ENCODE results near the gene TMEM121.
A peak's percentile ranks its signal among the peaks of the same experiment; 100 is the strongest.

The TMEM121 gene

DNA sequence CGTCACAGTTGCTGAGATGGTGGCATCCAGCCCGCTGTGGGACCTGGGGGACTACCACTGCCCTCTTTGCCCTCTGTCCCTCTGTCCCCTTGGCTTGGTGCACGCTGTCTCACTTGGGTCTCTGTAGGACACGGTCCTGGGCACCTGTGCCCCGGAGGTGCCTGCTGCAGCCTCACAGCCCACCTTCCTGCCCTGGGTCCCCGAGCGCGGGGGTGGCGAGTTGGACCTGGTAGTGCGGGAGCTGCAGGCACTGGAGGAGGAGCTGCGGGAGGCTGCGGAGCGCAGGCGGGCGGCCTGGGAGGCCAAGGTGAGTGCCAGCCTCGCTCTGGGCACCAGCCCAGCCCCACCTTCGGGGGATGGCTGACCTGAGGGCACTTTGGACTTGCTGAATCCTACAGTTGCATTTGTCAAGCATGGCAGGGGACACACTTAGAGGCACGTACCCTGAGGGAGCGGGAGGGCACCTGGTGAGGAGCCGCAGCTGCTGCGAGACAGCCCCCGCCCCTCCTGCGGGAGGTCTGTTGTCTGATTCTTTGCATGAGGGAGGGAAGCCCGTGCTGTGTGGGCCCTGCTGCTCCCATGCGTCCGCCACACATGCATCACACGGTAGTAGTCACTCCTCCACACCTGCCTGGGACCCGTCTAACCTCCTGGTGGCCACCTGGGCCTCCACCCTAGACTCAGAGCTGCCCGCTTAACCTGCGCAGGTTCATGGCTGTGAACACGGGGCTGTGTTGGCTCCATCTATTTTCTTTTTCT lies 28.5 kb upstream of the TMEM121 start:
- ATAC-seq (replicated peaks) (no peak), DNase-seq (no peak)
- H3K9me3 Mint-ChIP-seq, result no peaks in the 10 kb centered on the region
- H3K4me1 Mint-ChIP-seq (ENCODE audit: low read depth in 2 of 2), result peaks cover 0 to 9% of the 10 kb centered on the region in 2 donors
- H3K36me3 Mint-ChIP-seq (ENCODE audit: insufficient read depth), result peaks cover 95% of the 10 kb centered on the region
- peaks cover 0 to 5% of the 10 kb centered on the region in 2 donors for H3K27me3 Mint-ChIP-seq
- H3K4me3 Mint-ChIP-seq, result peak overlapping the region in 1 of 2 donors; percentile 33
- peak overlapping the region; percentile 60 to 92 for H3K27ac Mint-ChIP-seq

GRCh38 chr14:105498430-105499255 lies 27.7 kb upstream of the TMEM121 start:
- peaks cover 0 to 11% of the 10 kb centered on the region in 2 donors for H3K27me3 Mint-ChIP-seq
- H3K9me3 Mint-ChIP-seq, result no peaks in the 10 kb centered on the region
- H3K4me3 Mint-ChIP-seq, result peak overlapping the region in 1 of 2 donors; percentile 12
- DNase-seq (no peak), ATAC-seq (replicated peaks) (no peak)
- H3K4me1 Mint-ChIP-seq (ENCODE audit: low read depth in 2 of 2), result peaks cover 0 to 5% of the 10 kb centered on the region in 2 donors
- peaks cover 95% of the 10 kb centered on the region for H3K36me3 Mint-ChIP-seq (ENCODE audit: insufficient read depth)
- H3K27ac Mint-ChIP-seq, result peak overlapping the region; percentile 60 to 92

- H3K9me3 Mint-ChIP-seq, result no peaks in the 10 kb centered on the region
- peak overlapping the region in 1 of 2 donors; percentile 92 for H3K27ac Mint-ChIP-seq
- H3K4me1 Mint-ChIP-seq (ENCODE audit: low read depth in 2 of 2), result peaks cover 0 to 5% of the 10 kb centered on the region in 2 donors
- peak in 1 of 3 experiments; percentile 3 for DNase-seq
- no peak for ATAC-seq (replicated peaks)
- peak overlapping the region in 1 of 2 donors; percentile 12 for H3K4me3 Mint-ChIP-seq
- peaks cover 93% of the 10 kb centered on the region for H3K36me3 Mint-ChIP-seq (ENCODE audit: insufficient read depth)
- H3K27me3 Mint-ChIP-seq, result peaks cover 0 to 11% of the 10 kb centered on the region in 2 donors
Observed at GRCh38 chr14:105499256-105500035, 26.9 kb upstream of the TMEM121 start.

DNA sequence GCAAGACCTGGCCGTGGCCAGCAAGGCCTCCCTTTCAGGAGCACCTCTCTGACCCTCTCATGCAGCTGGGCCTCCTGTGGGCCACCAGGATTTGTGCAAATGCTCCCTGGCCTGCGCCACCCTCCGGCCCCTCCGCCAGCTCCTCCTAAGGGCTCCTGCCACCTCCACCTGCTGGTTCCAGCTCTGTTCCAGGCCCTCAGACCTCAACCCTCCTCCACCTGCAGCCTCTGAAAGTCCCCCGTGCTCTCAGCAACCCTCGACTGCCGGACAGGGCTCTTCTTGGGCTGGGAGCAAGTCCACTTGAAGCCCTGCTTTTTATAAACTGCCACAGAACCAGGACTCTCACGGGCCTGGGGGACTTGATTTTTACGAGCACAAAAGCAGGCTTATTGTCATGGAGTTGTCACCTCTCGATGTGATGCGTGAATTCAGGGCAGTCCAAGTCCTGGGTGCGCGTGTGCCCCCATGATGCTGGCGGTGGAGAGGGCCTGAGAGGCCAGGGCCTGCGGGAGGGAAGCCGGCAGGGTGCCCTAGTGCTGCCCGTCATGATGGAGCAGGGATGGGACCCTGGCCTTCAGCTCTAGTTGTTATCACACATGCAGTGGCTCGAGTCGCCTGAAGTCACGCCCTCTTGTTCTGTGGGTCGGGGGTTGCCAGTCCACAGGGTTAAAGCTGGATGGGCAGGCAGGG lies 26.2 kb upstream of the TMEM121 start:
- H3K4me3 Mint-ChIP-seq, result no peak overlapping the region
- peaks cover 0 to 5% of the 10 kb centered on the region in 2 donors for H3K4me1 Mint-ChIP-seq (ENCODE audit: low read depth in 2 of 2)
- peak overlapping the region; percentile 22 to 92 for H3K27ac Mint-ChIP-seq
- peaks cover 0 to 11% of the 10 kb centered on the region in 2 donors for H3K27me3 Mint-ChIP-seq
- peaks cover 92% of the 10 kb centered on the region for H3K36me3 Mint-ChIP-seq (ENCODE audit: insufficient read depth)
- H3K9me3 Mint-ChIP-seq, result no peaks in the 10 kb centered on the region
- ATAC-seq (replicated peaks) (no peak), DNase-seq (no peak)

- H3K9me3 Mint-ChIP-seq, result no peaks in the 10 kb centered on the region
- H3K27me3 Mint-ChIP-seq, result peaks cover 0 to 11% of the 10 kb centered on the region in 2 donors
- H3K4me1 Mint-ChIP-seq (ENCODE audit: low read depth in 2 of 2), result peaks cover 0 to 5% of the 10 kb centered on the region in 2 donors
- peaks cover 87% of the 10 kb centered on the region for H3K36me3 Mint-ChIP-seq (ENCODE audit: insufficient read depth)
- no peak overlapping the region for H3K4me3 Mint-ChIP-seq
- H3K27ac Mint-ChIP-seq, result peak overlapping the region in 1 of 2 donors; percentile 92
- no peak for DNase-seq
- ATAC-seq (replicated peaks), result no peak
Observed at GRCh38 chr14:105500726-105501101, 25.7 kb upstream of the TMEM121 start.

- peak overlapping the region in 1 of 2 donors; percentile 38 for H3K4me3 Mint-ChIP-seq
- H3K27me3 Mint-ChIP-seq, result peaks cover 0 to 11% of the 10 kb centered on the region in 2 donors
- no peak for ATAC-seq (replicated peaks)
- no peaks in the 10 kb centered on the region for H3K9me3 Mint-ChIP-seq
- H3K27ac Mint-ChIP-seq, result peak overlapping the region in 1 of 2 donors; percentile 92
- peaks cover 78% of the 10 kb centered on the region for H3K36me3 Mint-ChIP-seq (ENCODE audit: insufficient read depth)
- no peak for DNase-seq
- peaks cover 0 to 5% of the 10 kb centered on the region in 2 donors for H3K4me1 Mint-ChIP-seq (ENCODE audit: low read depth in 2 of 2)
Observed at GRCh38 chr14:105501504-105502291, 24.7 kb upstream of the TMEM121 start.

DNA sequence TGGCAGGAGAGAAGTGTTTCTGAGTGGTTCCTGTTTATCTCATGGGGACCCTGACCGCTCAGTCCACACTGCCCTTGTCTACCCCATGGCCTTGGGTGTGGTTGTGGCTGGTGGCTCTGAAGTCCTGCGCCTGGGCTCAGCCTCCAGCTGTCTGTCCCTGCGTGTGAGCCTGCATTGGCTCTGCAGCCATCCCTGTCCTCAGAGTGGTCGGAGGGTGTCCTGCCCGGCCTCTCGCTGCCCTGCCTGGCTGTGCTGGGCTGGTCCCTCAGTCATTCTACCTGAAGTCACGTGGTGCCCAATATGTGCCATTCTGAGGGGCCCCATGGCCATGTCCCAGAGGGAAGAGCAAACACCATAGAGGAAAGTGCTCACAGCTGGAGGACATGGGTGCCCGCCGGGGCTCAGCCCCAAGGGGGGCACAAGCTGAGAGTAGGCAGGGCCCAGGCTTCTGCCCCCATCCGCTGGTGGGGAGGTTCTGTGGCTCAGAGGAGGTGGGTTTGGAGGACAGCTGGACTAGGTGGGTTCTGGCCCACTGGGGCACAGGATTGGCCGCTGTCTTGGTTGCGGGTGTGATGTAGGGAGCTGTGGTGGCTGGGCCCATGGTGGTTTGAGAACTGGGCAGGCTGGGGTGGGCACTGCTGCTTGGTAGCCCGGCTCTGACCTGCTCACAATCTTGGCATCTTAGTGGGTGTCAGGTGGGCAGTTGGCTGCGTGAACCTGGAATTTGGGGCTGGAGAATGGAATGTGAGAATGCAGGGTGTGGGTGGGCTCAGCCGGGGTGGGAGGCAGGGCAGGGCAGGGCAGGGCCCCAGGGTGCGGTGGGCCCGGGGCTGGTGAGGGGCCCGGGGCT lies 23.7 kb upstream of the TMEM121 start:
- Mint-ChIP-seq H3K36me3 (ENCODE audit: insufficient read depth) (peaks cover 68% of the 10 kb centered on the region), H3K27ac (peak overlapping the region; percentile 87 to 91), H3K4me1 (ENCODE audit: low read depth in 2 of 2) (peaks cover 0 to 4% of the 10 kb centered on the region in 2 donors), H3K4me3 (peak overlapping the region in 1 of 2 donors; percentile 73), H3K27me3 (peaks cover 0 to 19% of the 10 kb centered on the region in 2 donors), H3K9me3 (no peaks in the 10 kb centered on the region)
- ATAC-seq (replicated peaks) (no peak), DNase-seq (no peak)

- H3K36me3 Mint-ChIP-seq (ENCODE audit: insufficient read depth), result peaks cover 62% of the 10 kb centered on the region
- ATAC-seq (replicated peaks) (no peak), DNase-seq (no peak)
- peaks cover 0 to 4% of the 10 kb centered on the region in 2 donors for H3K4me1 Mint-ChIP-seq (ENCODE audit: low read depth in 2 of 2)
- peak overlapping the region; percentile 87 to 91 for H3K27ac Mint-ChIP-seq
- H3K27me3 Mint-ChIP-seq, result peaks cover 0 to 25% of the 10 kb centered on the region in 2 donors
- peak overlapping the region; percentile 18 to 41 for H3K4me3 Mint-ChIP-seq
- no peaks in the 10 kb centered on the region for H3K9me3 Mint-ChIP-seq
Observed at GRCh38 chr14:105503296-105503640, 23.1 kb upstream of the TMEM121 start.

DNA sequence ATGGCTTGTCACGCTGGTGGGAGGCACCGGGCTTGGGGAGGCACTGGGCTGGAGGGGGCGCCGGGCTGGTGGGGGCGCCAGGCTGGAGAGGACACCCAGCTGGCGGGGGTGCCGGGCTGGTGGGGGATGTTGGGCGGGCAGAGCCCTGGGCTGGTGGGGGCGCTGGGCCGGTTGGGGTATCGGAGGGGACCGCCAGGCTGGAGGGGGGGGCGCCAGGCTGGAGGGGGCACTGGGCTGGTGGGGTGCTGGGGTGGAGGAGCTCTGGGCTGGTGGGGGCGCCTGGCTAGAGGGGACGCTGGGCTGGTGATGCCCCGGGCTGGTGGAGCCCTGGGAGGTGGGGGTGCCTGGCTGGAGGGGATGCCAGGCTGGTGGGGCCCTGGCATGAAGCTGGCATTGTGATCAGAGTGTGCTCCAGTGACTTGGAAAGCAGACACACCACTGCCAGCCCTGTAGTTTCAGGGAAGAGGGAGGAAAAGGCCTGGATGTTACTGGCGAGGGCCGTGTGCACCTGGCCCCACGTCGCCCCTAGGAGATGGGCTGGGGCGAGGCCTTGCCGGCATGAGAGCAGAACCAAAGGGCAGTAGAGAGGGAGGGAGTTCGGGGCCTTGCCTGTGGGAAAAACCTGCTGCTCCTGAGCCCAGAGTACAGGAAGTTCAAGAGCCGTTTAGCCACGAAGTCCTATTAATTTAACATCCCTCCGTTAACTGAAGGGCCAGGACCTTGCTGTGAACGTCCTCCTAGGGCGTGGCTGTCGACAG lies 22.3 kb upstream of the TMEM121 start:
- Mint-ChIP-seq H3K27me3 (peaks cover 6 to 34% of the 10 kb centered on the region in 2 donors), H3K9me3 (no peaks in the 10 kb centered on the region)
- no peak for ATAC-seq (replicated peaks)

GRCh38 chr14:105505101-105505500 lies 21.3 kb upstream of the TMEM121 start:
- peak overlapping the region in 1 of 2 donors; percentile 87 for H3K27ac Mint-ChIP-seq
- no peaks in the 10 kb centered on the region for H3K9me3 Mint-ChIP-seq
- H3K27me3 Mint-ChIP-seq, result peaks cover 6 to 35% of the 10 kb centered on the region in 2 donors
- DNase-seq (no peak), ATAC-seq (replicated peaks) (no peak)
- peaks cover 45% of the 10 kb centered on the region for H3K36me3 Mint-ChIP-seq (ENCODE audit: insufficient read depth)
- H3K4me3 Mint-ChIP-seq, result no peak overlapping the region
- H3K4me1 Mint-ChIP-seq (ENCODE audit: low read depth in 2 of 2), result peaks cover 0 to 4% of the 10 kb centered on the region in 2 donors

More for the DNA sequence above, 22.3 kb upstream of the TMEM121 start:
- Mint-ChIP-seq H3K4me3 (no peak overlapping the region), H3K4me1 (ENCODE audit: low read depth in 2 of 2) (peaks cover 0 to 4% of the 10 kb centered on the region in 2 donors), H3K36me3 (ENCODE audit: insufficient read depth) (peaks cover 54% of the 10 kb centered on the region), H3K27ac (peak overlapping the region in 1 of 2 donors; percentile 87)
- no peak for DNase-seq

GRCh38 chr14:105507247-105507646 lies 19.1 kb upstream of the TMEM121 start:
- Mint-ChIP-seq H3K36me3 (ENCODE audit: insufficient read depth) (peaks cover 27% of the 10 kb centered on the region), H3K4me3 (no peak overlapping the region), H3K9me3 (no peaks in the 10 kb centered on the region), H3K4me1 (ENCODE audit: low read depth in 2 of 2) (peaks cover 0 to 2% of the 10 kb centered on the region in 2 donors), H3K27me3 (peaks cover 22 to 56% of the 10 kb centered on the region in 2 donors), H3K27ac (no peak overlapping the region)
- no peak for DNase-seq
- ATAC-seq (replicated peaks), result no peak
